ENCODE results near the gene TANGO6.

Gene TANGO6

DNA sequence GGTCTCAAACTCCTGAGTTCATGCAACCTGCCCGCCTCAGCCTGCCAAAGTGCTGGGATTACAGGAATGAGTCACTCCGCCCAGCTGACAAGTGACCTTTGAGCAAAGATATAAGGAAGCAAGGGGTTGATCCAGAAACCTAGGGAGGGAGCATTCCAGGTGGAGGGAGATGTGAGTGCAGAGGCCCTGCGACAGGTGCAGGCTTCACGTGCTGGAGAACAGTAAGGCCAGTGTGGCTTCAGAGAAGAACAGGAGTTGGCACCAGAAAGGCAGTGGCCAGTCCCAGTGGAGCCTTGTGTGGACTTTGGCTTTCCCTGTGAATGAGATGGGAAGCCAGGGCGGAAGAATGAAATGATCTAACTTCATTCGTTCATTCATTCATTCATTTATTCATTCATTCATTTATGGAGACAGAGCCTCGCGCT lies 188.6 kb downstream of the TANGO6 start:
- Histone ChIP-seq H3K27me3 (ENCODE audit: control insufficient read depth, insufficient read depth, low read length) (no peaks in the 10 kb centered on the region), H3K9ac (ENCODE audit: low read depth, low read length) (no peak overlapping the region), H3K36me3 (ENCODE audit: insufficient read depth, low read length) (peaks cover 3% of the 10 kb centered on the region), H3K9me3 (replicated peaks; ENCODE audit: low read length) (no peaks in the 10 kb centered on the region), H3K4me2 (ENCODE audit: low read length) (no peak overlapping the region), H3K4me3 (ENCODE audit: low read length) (no peak overlapping the region), H3K4me1 (ENCODE audit: control insufficient read depth, insufficient read depth, low read length) (no peaks in the 10 kb centered on the region)

DNA sequence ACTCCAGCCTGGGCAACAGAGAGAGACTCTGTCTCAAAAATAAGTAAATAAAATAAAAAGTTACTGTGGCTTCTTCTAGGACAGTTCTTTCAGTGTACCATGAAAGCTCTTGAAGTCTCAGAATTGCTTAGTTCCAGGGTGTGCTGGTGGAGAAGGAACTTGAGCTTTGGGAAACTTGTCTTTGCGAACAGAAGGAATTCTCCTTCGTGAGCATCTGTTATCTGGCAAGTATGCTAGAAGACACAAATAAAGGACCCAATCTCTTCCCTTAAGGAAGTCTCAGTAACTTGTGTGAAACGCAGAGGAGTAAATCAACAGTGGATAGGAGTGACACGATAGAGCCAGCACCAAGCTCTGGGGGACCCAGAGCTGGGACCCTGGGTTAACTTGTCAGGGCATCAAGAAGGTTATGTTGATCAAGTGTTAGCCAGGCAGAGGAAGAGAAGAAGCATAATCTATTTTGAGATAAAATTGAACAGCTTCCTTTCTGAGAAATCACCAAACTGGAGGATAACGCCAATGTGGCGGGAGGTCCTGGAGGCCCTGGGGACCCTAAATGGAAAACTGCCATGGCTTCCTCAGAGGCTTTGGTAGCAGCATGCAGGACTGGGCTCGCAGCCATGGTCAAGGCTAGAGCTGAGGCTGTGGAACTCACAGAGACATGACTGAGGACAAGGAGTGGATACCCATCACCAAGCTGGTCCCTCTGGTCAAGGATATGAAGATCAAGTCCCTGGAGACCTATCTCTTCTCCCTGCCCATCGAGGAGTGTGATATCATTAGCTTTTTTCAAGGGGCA lies 190.0 kb downstream of the TANGO6 start:
- Histone ChIP-seq H3K36me3 (ENCODE audit: insufficient read depth, low read length) (peaks cover 3% of the 10 kb centered on the region), H3K4me2 (ENCODE audit: low read length) (no peak overlapping the region), H3K4me1 (ENCODE audit: control insufficient read depth, insufficient read depth, low read length) (no peaks in the 10 kb centered on the region), H3K4me3 (ENCODE audit: low read length) (no peak overlapping the region), H3K9me3 (replicated peaks; ENCODE audit: low read length) (no peaks in the 10 kb centered on the region), H3K9ac (ENCODE audit: low read depth, low read length) (no peak overlapping the region), H3K27me3 (ENCODE audit: control insufficient read depth, insufficient read depth, low read length) (no peaks in the 10 kb centered on the region)

DNA sequence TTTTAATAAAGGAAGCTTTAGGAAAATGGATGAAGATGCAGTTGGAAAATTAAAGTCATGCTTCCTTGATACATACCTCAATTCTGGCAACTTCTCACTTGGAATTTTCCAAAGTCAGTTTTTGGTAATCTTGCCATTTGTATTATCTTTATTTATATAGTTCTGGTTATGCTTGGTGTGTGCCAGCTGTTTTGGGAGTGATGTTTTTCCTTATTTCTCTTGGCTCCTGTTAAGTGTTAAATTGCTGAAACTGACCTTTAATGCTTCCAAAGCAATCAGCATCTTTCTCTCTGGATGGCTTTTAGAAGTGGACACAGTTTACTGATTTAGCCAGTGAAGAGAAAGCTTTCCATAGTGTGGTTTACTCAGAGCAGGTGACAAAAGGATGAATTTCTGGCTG lies 192.0 kb downstream of the TANGO6 start:
- H3K4me1 ChIP-seq (ENCODE audit: control insufficient read depth, insufficient read depth, low read length) = peaks cover 11% of the 10 kb centered on the region
- H3K27me3 ChIP-seq (ENCODE audit: control insufficient read depth, insufficient read depth, low read length) = no peaks in the 10 kb centered on the region
- peaks cover 3% of the 10 kb centered on the region for H3K36me3 ChIP-seq (ENCODE audit: insufficient read depth, low read length)
- no peak overlapping the region for H3K9ac ChIP-seq (ENCODE audit: low read depth, low read length)
- H3K4me3 ChIP-seq (ENCODE audit: low read length) = no peak overlapping the region
- no peaks in the 10 kb centered on the region for H3K9me3 ChIP-seq (replicated peaks; ENCODE audit: low read length)
- no peak overlapping the region for H3K4me2 ChIP-seq (ENCODE audit: low read length)

DNA sequence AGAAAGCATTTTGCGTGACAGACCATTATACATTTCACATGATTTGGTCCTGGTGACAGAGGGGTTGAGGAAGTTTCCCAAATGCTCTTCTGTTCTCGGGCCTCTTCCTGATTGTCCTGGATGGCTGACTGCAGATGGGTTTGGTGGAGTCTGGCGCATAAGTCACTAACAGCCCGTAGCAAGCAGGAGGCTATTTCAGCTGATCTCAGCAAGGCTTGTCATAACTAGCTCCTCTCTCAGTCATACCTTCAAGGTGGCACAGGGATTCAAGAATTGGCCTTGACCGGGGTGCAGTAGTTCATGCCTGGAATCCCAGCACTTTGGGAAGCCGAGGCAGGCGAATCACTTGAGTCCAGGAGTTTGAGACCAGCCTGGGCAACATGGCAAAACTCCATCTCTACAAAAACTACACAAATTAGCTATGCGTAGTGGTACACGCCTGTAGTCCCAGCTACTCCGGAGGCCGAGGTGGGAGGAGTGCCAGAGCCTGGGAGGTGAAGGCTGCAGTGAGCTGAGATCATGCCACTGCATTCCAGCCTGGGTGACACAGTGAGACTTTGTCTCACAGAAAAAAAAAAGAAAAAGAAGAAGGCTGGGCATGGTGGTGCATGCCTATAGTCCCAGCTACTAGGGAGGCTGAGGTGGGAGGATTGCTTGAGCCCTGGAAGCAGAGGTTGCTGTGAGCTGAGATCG lies 193.2 kb downstream of the TANGO6 start:
- H3K4me3 ChIP-seq (ENCODE audit: low read length) = no peak overlapping the region
- no peak overlapping the region for H3K9ac ChIP-seq (ENCODE audit: low read depth, low read length)
- peaks cover 15% of the 10 kb centered on the region for H3K4me1 ChIP-seq (ENCODE audit: control insufficient read depth, insufficient read depth, low read length)
- H3K4me2 ChIP-seq (ENCODE audit: low read length) = no peak overlapping the region
- no peaks in the 10 kb centered on the region for H3K9me3 ChIP-seq (replicated peaks; ENCODE audit: low read length)
- H3K27me3 ChIP-seq (ENCODE audit: control insufficient read depth, insufficient read depth, low read length) = no peaks in the 10 kb centered on the region
- peaks cover 6% of the 10 kb centered on the region for H3K36me3 ChIP-seq (ENCODE audit: insufficient read depth, low read length)

DNA sequence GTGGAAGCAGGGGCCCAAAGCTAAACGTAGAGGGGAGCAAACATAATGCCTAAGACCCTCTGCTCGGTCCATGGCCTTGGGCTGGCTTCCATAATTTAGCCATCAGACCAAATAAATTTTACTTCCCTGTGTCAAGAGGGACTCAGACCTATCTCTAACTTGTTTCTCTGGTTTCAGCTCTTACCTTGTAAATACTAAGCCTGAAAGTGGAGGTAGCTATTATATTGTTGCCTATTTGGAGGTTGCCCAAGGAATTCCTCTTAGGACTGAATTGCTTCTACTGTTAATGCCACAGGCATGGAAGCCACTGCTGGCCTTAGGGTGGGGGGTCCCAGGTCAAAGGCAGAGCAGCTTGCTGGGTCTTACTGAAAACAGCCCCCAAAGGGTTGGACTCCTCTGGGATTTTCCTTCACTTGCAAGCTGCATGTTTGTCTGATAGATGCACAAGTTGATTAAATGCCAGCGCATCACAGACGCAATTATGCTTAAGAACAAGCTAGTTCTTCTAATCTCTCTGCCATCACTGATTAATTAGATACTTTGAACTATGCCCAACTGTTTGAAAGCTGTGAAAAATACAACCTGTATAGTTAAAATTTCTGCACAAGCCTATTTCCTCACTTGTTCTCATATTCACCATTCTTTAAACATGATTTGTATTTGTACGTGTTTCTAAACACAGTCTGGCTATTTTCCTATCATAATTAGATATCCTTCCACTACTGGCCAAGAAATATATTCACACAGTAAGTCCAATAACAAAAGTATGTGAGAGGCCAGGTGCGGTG lies 194.2 kb downstream of the TANGO6 start:
- Histone ChIP-seq H3K27me3 (ENCODE audit: control insufficient read depth, insufficient read depth, low read length) (no peaks in the 10 kb centered on the region), H3K9ac (ENCODE audit: low read depth, low read length) (no peak overlapping the region), H3K4me3 (ENCODE audit: low read length) (no peak overlapping the region), H3K36me3 (ENCODE audit: insufficient read depth, low read length) (peaks cover 12% of the 10 kb centered on the region), H3K4me1 (ENCODE audit: control insufficient read depth, insufficient read depth, low read length) (peaks cover 15% of the 10 kb centered on the region), H3K4me2 (ENCODE audit: low read length) (no peak overlapping the region), H3K9me3 (replicated peaks; ENCODE audit: low read length) (peaks cover 4% of the 10 kb centered on the region)

DNA sequence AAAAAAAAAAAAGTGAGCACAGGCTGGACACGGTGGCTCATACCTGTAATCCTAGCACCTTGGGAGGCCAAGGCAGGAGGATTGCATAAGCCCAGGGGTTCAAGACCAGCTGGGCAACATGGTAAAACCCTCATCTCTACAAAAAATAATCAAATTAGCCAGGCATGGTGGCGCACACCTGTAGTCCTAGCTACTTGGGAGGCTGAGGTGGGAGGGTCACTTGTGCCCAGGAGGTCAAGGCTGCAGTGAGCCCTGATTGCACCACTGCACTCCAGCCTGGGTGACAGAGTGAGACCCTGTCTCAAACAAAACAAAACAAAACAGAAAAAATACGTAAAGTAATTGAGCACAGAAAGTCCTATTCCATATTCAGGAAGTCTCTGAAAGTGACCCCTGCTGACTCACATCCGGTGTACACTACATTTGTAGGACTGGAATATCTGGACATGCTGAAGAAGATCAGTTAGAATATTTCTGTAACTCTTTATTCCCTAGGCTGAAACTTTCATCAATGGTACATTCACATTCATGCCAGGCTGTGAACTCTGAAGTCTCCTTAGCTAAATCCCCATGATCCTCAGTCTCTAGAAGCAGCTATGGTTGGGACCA lies 196.1 kb downstream of the TANGO6 start:
- H3K27me3 ChIP-seq (ENCODE audit: control insufficient read depth, insufficient read depth, low read length) = no peaks in the 10 kb centered on the region
- peaks cover 8% of the 10 kb centered on the region for H3K36me3 ChIP-seq (ENCODE audit: insufficient read depth, low read length)
- H3K4me1 ChIP-seq (ENCODE audit: control insufficient read depth, insufficient read depth, low read length) = peaks cover 15% of the 10 kb centered on the region
- H3K4me2 ChIP-seq (ENCODE audit: low read length) = no peak overlapping the region
- H3K9me3 ChIP-seq (replicated peaks; ENCODE audit: low read length) = peaks cover 4% of the 10 kb centered on the region
- H3K9ac ChIP-seq (ENCODE audit: low read depth, low read length) = no peak overlapping the region
- H3K4me3 ChIP-seq (ENCODE audit: low read length) = no peak overlapping the region

DNA sequence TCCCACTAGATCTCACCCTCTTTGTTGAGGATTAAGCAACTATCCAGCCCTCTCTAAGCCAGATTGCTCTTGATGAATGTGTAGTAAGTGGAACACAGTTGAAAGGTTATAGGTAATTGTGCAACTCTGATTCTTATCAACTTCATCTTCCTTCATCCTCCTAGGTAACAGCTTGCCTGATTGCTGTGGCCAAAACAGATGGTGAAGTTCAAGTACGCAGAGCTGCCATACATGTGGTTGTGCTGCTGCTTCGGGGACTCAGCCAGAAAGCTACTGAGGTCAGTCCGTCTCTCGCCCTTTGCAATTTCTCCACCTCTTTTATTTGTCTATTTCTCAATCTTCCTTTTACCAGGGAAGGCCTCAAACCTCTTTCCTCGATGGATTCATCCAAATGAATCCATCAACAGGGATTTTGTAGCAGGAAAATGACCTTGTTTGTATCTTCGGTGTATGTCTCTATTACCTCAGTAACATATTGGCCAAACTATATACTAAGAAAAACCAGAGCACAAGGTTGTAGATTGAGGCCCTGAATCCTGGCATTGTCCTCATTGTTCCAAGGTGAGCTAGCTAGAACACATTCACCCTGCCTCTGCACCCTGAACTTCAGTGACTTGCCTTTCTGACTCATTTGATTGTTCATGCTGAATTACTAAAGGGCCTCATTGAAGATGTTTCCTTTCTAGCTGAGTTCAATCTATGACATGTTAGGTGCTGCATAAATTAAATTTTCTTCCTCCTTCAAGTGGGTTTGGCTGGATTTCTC lies 197.0 kb downstream of the TANGO6 start:
- no peak overlapping the region for H3K4me3 ChIP-seq (ENCODE audit: low read length)
- H3K9me3 ChIP-seq (replicated peaks; ENCODE audit: low read length) = peaks cover 4% of the 10 kb centered on the region
- no peaks in the 10 kb centered on the region for H3K27me3 ChIP-seq (ENCODE audit: control insufficient read depth, insufficient read depth, low read length)
- peaks cover 15% of the 10 kb centered on the region for H3K4me1 ChIP-seq (ENCODE audit: control insufficient read depth, insufficient read depth, low read length)
- H3K4me2 ChIP-seq (ENCODE audit: low read length) = no peak overlapping the region
- H3K9ac ChIP-seq (ENCODE audit: low read depth, low read length) = no peak overlapping the region
- H3K36me3 ChIP-seq (ENCODE audit: insufficient read depth, low read length) = peaks cover 8% of the 10 kb centered on the region

DNA sequence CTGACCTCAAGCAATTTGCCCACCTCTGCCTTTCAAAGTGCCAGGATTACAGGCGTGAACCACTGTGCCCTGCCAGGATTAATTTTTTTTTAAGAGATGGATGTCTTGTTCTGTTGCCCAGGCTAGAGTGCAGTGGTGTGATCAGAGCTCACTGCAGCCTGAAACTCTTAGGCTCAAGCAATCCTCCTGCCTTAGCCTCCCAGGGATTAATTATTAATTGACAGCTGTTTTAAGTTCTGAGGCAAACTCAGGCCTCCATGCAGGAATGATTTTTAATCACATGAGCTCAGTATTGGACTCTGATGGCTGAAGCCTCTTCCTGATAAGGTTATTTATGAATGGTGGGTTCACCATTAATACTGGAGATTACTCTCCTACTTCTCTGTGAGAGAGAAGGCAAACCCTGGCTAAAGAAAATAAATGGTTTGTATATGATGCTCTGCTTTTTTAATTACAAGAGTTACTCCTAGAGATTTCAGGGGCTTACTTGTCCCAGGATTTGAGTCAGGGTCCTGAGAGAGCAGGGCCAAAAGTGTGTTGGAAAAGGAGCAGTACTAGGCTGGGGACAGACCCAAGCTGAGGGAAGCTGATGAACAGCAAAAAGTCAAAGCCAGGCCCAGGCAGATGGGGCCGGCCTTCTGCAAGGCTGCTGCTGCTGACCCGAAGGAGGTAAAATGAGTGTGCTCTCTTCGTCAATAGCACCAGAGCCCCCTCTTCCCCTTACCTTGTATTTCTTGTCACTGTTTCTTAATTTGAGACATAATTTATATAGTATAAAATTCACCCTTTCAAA lies 205.2 kb downstream of the TANGO6 start:
- H3K9ac ChIP-seq (ENCODE audit: low read depth, low read length) = no peak overlapping the region
- peaks cover 14% of the 10 kb centered on the region for H3K4me1 ChIP-seq (ENCODE audit: control insufficient read depth, insufficient read depth, low read length)
- H3K9me3 ChIP-seq (replicated peaks; ENCODE audit: low read length) = no peaks in the 10 kb centered on the region
- H3K36me3 ChIP-seq (ENCODE audit: insufficient read depth, low read length) = no peaks in the 10 kb centered on the region
- no peak overlapping the region for H3K4me2 ChIP-seq (ENCODE audit: low read length)
- no peak overlapping the region for H3K4me3 ChIP-seq (ENCODE audit: low read length)
- H3K27me3 ChIP-seq (ENCODE audit: control insufficient read depth, insufficient read depth, low read length) = no peaks in the 10 kb centered on the region

DNA sequence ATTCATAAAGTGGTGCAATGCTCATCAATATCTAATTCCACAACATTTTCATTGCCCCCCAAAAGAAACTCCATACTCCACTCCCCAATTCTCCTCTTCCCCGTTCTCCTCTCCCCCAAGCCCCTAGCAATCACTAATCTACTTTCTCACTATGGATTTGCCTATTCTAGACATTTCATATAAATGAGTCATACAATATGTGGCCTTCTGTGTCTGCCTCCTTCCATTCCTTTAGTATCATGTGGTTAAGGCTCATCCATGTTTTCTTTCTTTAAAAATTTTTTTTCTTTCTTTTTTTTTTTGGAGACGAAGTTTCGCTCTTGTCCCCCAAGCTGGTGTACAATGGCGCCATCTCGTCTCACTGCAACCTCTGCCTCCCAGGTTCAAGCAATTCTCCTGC lies 205.8 kb downstream of the TANGO6 start:
- Histone ChIP-seq H3K4me1 (ENCODE audit: control insufficient read depth, insufficient read depth, low read length) (peaks cover 14% of the 10 kb centered on the region), H3K36me3 (ENCODE audit: insufficient read depth, low read length) (no peaks in the 10 kb centered on the region), H3K27me3 (ENCODE audit: control insufficient read depth, insufficient read depth, low read length) (no peaks in the 10 kb centered on the region), H3K9ac (ENCODE audit: low read depth, low read length) (no peak overlapping the region), H3K4me3 (ENCODE audit: low read length) (no peak overlapping the region), H3K4me2 (ENCODE audit: low read length) (no peak overlapping the region), H3K9me3 (replicated peaks; ENCODE audit: low read length) (no peaks in the 10 kb centered on the region)

DNA sequence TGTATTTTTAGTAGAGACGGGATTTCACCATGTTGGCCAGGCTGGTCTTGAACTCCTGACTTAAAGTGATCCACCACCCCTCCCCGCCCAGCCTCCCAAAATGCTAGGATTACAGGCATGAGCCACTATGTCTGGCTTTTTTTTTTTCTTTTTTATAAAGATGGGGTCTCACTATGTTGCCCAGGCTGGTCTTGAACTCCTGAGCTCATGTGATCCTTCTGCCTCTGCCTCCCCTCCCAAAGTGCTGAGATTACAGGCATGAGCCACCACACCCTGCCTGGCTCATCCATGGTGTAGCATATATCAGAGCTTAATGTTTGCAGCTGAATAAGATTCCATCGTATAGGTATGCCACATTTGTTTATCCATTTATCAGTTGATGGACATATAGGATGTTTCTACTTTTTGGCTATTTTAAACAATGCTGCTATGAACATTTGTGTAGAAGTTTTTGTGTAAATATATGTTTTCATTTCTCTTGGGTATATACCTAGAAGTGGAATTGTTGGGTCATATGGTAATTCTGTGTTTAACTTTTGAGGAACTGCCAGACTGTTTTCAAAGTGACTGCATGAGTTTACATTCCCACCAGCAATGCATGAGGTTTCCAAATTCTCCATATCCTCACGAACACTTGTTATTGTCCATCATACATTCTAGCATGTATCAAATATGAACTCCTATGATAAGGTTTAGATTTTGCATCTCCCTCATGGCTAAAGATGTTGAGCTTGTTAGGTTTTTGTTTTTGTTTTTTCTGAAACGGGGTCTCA lies 206.5 kb downstream of the TANGO6 start:
- Histone ChIP-seq H3K4me3 (ENCODE audit: low read length) (no peak overlapping the region), H3K4me2 (ENCODE audit: low read length) (no peak overlapping the region), H3K36me3 (ENCODE audit: insufficient read depth, low read length) (no peaks in the 10 kb centered on the region), H3K9me3 (replicated peaks; ENCODE audit: low read length) (no peaks in the 10 kb centered on the region), H3K9ac (ENCODE audit: low read depth, low read length) (no peak overlapping the region), H3K4me1 (ENCODE audit: control insufficient read depth, insufficient read depth, low read length) (peaks cover 14% of the 10 kb centered on the region), H3K27me3 (ENCODE audit: control insufficient read depth, insufficient read depth, low read length) (no peaks in the 10 kb centered on the region)
